GM12878 (cell line): ENCODE measurements around the gene C1R. TPM values are rescaled to one million over a fixed set of nuclear protein-coding genes. Genes with fewer than 3 reads are reported as not detected.

ENCODE experiments used
- ATAC-seq: fragments of 200-7000 bp; cut with Tn5 transposase; 3 replicates; pipeline ENCODE4 v1.9.1; 2020; ENCODE audit warnings: mild to moderate bottlenecking, moderate library complexity
- BruUV-seq: library from RNA; stranded (reverse); fragments of 400-500 nt; replicated peaks from 2 replicates; lab custom pipeline; 2021; lab: Mats Ljungman, UMichigan
- CTCF ChIA-PET: fragments of 300-600 bp; sonication (Branson Sonifier 250); formaldehyde crosslinking; extraction: SDS; loops from one replicate; lab custom pipeline; 2021; ENCODE audit warnings: inconsistent platforms; lab: Yijun Ruan, JAX
- POLR2A ChIA-PET: fragments of 350-600 bp; formaldehyde crosslinking; extraction: SDS; loops from one replicate; lab custom pipeline; 2021; ENCODE audit warnings: inconsistent platforms; lab: Charles Lee
- RAD21 ChIA-PET: fragments of 300-600 bp; sonication (Branson Sonifier 250); formaldehyde crosslinking; loops from one replicate; lab custom pipeline; 2023; ENCODE audit warnings: antibody characterized with exemption; ENCODE audit not compliant: unreplicated experiment; lab: Charles Lee
- SMC1A ChIA-PET: fragments of 300-600 bp; sonication (Branson Sonifier 250); formaldehyde crosslinking; loops from one replicate; lab custom pipeline; 2023; ENCODE audit not compliant: unreplicated experiment, uncharacterized antibody; lab: Charles Lee
- DNase-seq: peaks from one replicate; pipeline ENCODE4 v3.0.0-alpha.2; 2011; ENCODE audit warnings: low read depth, low spot score
- FAIRE-seq: peaks from 3 replicates; lab custom pipeline; 2011; peaks lifted over from hg19 to GRCh38; lab: Jason Lieb, UNC
- H2AFZ ChIP-seq: 2 replicates; pipeline ENCODE4 v1.6.0; 2011; ENCODE audit warnings: low read depth, low read length, control low read depth; ENCODE audit not compliant: control insufficient read depth
- H3K27ac ChIP-seq: 2 replicates; pipeline ENCODE4 v1.5.1; 2011; ENCODE audit warnings: control low read depth; ENCODE audit not compliant: control insufficient read depth, insufficient read depth
- H3K27me3 ChIP-seq, 2 experiments: replicated peaks in 1 of 2; 2 replicates each; pipeline versions ENCODE4 v1.6.0 to v1.6.1; 2011; ENCODE audit warnings: low read length in 1 of 2; ENCODE audit not compliant: control insufficient read depth in 2 of 2, insufficient read depth in 2 of 2
- H3K36me3 ChIP-seq, 2 experiments: 2 replicates each; pipeline ENCODE4 v1.5.1; 2011; ENCODE audit warnings: low read length in 1 of 2; ENCODE audit not compliant: control insufficient read depth in 2 of 2, insufficient read depth in 2 of 2
- H3K4me1 ChIP-seq: 2 replicates; pipeline ENCODE4 v1.6.1; 2011; ENCODE audit warnings: mild to moderate bottlenecking, low read length, moderate library complexity, mixed read lengths; ENCODE audit not compliant: control insufficient read depth, insufficient read depth
- H3K4me2 ChIP-seq: 2 replicates; pipeline ENCODE4 v1.6.0; 2011; ENCODE audit warnings: control low read depth; ENCODE audit not compliant: control insufficient read depth, insufficient read depth
- H3K4me3 ChIP-seq: fragments of 200-600 bp; sonication (generic); 2 replicates; pipeline ENCODE4 v1.5.1; 2016
- H3K79me2 ChIP-seq: 2 replicates; pipeline ENCODE4 v1.6.0; 2011; ENCODE audit warnings: low read length; ENCODE audit not compliant: control insufficient read depth, insufficient read depth
- H3K9ac ChIP-seq: 2 replicates; pipeline ENCODE4 v1.8.0; 2011; ENCODE audit warnings: low read length, control low read depth, mixed read lengths; ENCODE audit not compliant: control insufficient read depth, insufficient read depth
- H3K9me3 ChIP-seq: replicated peaks from 3 replicates; pipeline ENCODE4 v1.5.1; 2011; ENCODE audit warnings: mild to moderate bottlenecking, low read length; ENCODE audit not compliant: control insufficient read depth, insufficient read depth
- H4K20me1 ChIP-seq: 2 replicates; pipeline ENCODE4 v1.6.0; 2011; ENCODE audit not compliant: control insufficient read depth, insufficient read depth
- CEBPB ChIP-seq, 2 experiments: fragments of 150-350 bp in 1 of 2; IDR thresholded peaks; 2 replicates each; pipeline ENCODE4 v1.6.1; 2012 to 2014; ENCODE audit warnings: low read depth in 2 of 2, low read length in 2 of 2, borderline replicate concordance in 1 of 2, inconsistent platforms in 1 of 2
- FOS ChIP-seq: IDR thresholded peaks from 3 replicates; pipeline ENCODE4 v1.6.1; 2011; ENCODE audit warnings: borderline replicate concordance; ENCODE audit not compliant: insufficient read length; ENCODE audit errors: extremely low read depth
- IRF4 ChIP-seq: IDR thresholded peaks from 2 replicates; pipeline ENCODE4 v1.6.1; 2011; ENCODE audit warnings: low read depth, low read length
- POLR2A ChIP-seq: IDR thresholded peaks from 2 replicates; pipeline ENCODE4 v1.6.1; 2011; ENCODE audit warnings: low read depth, mild to moderate bottlenecking, low read length
- STAT3 ChIP-seq: IDR thresholded peaks from 2 replicates; pipeline ENCODE4 v1.6.1; 2011; ENCODE audit warnings: low read depth, low read length, improper control_type of control experiment
- WGBS: methylation state at CpG from one replicate; pipeline ENCODE4 v1.1.6; 2016; ENCODE audit warnings: low lambda C conversion rate; ENCODE audit not compliant: insufficient replicate concordance, insufficient coverage; ENCODE audit errors: missing lambda C conversion rate; 5-methylcytosine and 5-hydroxymethylcytosine counted together
- in situ Hi-C: fragments of 300-500 bp; cut with MboI; formaldehyde crosslinking; loops from 9 replicates; pipeline ENCODE4 v1.14.3; 2018; ENCODE audit warnings: mixed read lengths
- intact Hi-C: fragments of 100-400 bp; cut with micrococcal nuclease; formaldehyde crosslinking; loops from one replicate; pipeline ENCODE4 v1.14.2; 2022; ENCODE audit not compliant: unreplicated experiment
- polyA plus RNA-seq, 11 experiments: library from polyadenylated mRNA; depleted of rRNA in 4 of 11; unstranded in 6 of 11; stranded (reverse) in 5 of 11; fragments of >200 nt; fragmentation: Nextera tagmentation in 4 of 11; fragmentation: Illumina TruSeq in 1 of 11; extraction: Ambion mirVana in 4 of 11; extraction: Trizol in 1 of 11; gene quantifications; 1 replicate in 1 of 11; 2 replicates in 10 of 11; pipeline versions ENCODE4 v1.2.1 to v1.2.3, GENCODE V29; 2011 to 2016; ENCODE audit warnings: inconsistent platforms in 2 of 11, missing spikeins in 2 of 11, low read depth in 1 of 11
- total RNA-seq, 4 experiments: library from RNA; depleted of rRNA in 3 of 4; stranded (reverse); fragments of >200 nt in 3 of 4; fragmentation: Illumina TruSeq in 1 of 4; extraction: Trizol in 1 of 4; gene quantifications; 2 replicates each; pipeline versions ENCODE4 v1.2.1 to v1.2.3, GENCODE V29; 2013 to 2021

The C1R gene
- total and polyA plus RNA-seq, 10 of the 15 experiments (the other 5 are each of a cell fraction or from before 2014, with no cell fraction given), result 0.31 to 1.9 (median 0.96) TPM; not detected in 1

GRCh38 chr12:7109572-7109920 lies 17.3 kb upstream of the C1R start:
- TF ChIP-seq IRF4 (no peak), CEBPB (IDR thresholded peaks at IDR 0.05; ENCODE audit: borderline replicate concordance in 1 of 2, low read depth in 2 of 2, low read length in 2 of 2) (no peak), FOS (no peak), POLR2A (0 out of 2 replicates have a peak, but pooled peaks have one; percentile 8), STAT3 (no peak)
- CTCF ChIA-PET, result interaction anchor here (0.6 to 7.7 kb wide), 22 partner anchors 10 to 610 kb away, joined by 3 to 61 read pairs (median 4); partner anchors contain the start of genes ATN1, C12orf57, C1R and CDCA3
- Histone ChIP-seq H3K4me1 (peaks cover 12% of the 10 kb centered on the region), H3K9me3 (peaks cover 6% of the 10 kb centered on the region), H4K20me1 (no peaks in the 10 kb centered on the region), H3K9ac (peak overlapping the region; percentile 100), H3K4me3 (peak overlapping the region; percentile 96), H3K79me2 (peaks cover 33% of the 10 kb centered on the region), H3K27me3 (no peaks in the 10 kb centered on the region), H2AFZ (no peak overlapping the region), H3K36me3 (peaks cover 0 to 7% of the 10 kb centered on the region in 2 experiments; a peak in 2 of 4 replicates), H3K27ac (peak overlapping the region; percentile 99; the same call in 1 of the 2 replicates), H3K4me2 (peak overlapping the region; percentile 82)
- no peak for DNase-seq
- in situ Hi-C loops, result no loop called here
- RAD21 ChIA-PET, result interaction anchor here (1.0 to 7.6 kb wide), 5 partner anchors 154 to 242 kb away, joined by 3 to 89 read pairs (median 6); partner anchors contain the start of genes C12orf57, RNU7-1 and TPI1
- ATAC-seq, result no peak
- intact Hi-C loops, result loop anchor here (2.0 kb wide), 1 partner anchor 165 kb away; the partner anchor contains the start of gene C12orf57
- FAIRE-seq, result no peak
- POLR2A ChIA-PET, result interaction anchor here (1.2 to 7.2 kb wide), 4 partner anchors 91 to 184 kb away, joined by 3 to 55 read pairs (median 8); partner anchors contain the start of genes C12orf57, LPCAT3 and RNU7-1
- no TSS peak for BruUV-seq
- WGBS, result 34% methylated on average over 5 of the region's 5 CpGs
- SMC1A ChIA-PET, result interaction anchor here (0.8 to 3.5 kb wide), 9 partner anchors 14 to 240 kb away, joined by 3 to 37 read pairs (median 6); partner anchors contain the start of genes C12orf57, LPCAT3 and RNU7-1
